Measurements from ENCODE around the gene SNAPC3.

DNA sequence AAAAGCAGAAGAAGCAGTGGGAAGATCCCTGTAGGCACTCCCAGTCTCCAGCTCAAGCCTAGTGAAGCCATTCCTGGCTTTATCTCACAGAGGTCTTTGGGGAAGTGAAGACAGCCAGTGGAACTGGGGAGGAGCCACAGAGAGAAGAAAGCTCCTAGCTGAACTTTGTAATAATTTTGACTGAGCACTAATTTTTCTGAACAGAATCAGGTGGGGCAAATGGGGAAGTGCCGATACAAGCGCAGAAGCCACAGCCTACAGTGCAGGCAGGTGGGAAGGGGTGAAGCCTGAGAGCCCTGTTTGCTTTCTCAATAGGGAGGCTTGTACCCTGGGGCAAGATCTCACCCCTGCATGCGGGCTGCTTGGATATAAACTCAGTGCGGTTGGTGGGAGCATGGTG, 48.4 kb upstream of the SNAPC3 start:
- TF ChIP-seq, protein P1, sequence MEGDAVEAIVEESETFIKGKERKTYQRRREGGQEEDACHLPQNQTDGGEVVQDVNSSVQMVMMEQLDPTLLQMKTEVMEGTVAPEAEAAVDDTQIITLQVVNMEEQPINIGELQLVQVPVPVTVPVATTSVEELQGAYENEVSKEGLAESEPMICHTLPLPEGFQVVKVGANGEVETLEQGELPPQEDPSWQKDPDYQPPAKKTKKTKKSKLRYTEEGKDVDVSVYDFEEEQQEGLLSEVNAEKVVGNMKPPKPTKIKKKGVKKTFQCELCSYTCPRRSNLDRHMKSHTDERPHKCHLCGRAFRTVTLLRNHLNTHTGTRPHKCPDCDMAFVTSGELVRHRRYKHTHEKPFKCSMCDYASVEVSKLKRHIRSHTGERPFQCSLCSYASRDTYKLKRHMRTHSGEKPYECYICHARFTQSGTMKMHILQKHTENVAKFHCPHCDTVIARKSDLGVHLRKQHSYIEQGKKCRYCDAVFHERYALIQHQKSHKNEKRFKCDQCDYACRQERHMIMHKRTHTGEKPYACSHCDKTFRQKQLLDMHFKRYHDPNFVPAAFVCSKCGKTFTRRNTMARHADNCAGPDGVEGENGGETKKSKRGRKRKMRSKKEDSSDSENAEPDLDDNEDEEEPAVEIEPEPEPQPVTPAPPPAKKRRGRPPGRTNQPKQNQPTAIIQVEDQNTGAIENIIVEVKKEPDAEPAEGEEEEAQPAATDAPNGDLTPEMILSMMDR (IDR thresholded peaks at IDR 0.05), result no peak
- TF ChIP-seq EZH2 (IDR thresholded peaks at IDR 0.05), result no peak
- no peak for TF ChIP-seq EZH2phosphoT487 (IDR thresholded peaks at IDR 0.05)

Data from neural progenitor cell (in vitro differentiated cells).